ENCODE measurements around the gene ANKRD33B.

Gene ANKRD33B

DNA sequence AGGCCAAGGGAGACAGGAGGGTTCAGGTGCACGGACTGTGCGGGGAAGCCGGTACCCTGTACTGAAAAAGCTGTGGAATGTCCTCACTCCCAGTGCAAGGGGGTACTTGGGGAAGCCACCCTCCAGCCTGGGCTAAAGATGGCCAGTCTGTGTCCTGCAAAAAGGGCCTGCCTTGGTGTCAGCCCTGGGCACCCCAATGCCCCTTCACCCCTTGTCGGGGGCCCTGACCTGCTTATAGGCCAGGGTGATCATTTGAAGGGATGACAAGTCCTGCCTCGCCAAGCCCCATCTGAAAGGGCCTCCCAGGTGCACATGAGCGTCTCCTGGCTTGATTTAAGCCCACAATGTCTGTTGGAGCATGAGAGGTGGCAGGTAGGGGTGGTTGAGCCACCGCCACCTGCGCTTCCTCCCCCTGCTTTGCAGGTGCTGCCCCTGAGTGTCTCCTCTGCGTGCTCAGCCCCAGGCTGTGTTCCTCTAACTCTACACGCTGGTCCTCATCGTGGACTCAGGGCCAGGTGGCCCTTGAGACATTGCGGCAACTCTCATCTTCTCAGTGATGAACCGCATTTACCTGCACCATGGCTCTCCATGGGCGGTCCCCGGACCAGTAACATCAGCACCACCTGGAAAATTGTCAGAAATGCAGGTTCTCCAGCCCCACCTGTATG lies 97.0 kb downstream of the ANKRD33B start:
- no peak for DNase-seq (ENCODE audit: low read depth)

GRCh38 chr5:10661401-10661800 lies 97.5 kb downstream of the ANKRD33B start:
- DNase-seq (ENCODE audit: low read depth) = no peak

DNA sequence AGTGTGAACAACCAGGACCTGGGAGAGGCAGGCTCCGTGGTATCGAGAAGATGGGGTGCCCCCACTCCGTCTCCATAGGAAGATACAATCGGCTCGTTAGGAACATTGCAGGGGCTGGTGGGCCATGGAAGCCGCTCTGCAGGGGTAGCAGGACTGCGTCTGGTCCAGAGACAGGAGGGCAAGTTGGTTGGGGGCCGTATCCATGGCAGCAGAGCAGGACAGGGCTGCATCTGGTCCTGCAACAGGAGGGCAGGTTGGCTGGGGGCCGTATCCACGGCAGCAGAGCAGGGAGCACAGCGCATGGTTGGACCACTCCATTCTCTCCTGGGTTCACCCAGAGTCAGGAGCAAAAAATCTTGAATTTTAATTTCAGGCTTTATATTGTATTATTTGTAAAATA lies 98.2 kb downstream of the ANKRD33B start:
- no peak for DNase-seq (ENCODE audit: low read depth)

DNA sequence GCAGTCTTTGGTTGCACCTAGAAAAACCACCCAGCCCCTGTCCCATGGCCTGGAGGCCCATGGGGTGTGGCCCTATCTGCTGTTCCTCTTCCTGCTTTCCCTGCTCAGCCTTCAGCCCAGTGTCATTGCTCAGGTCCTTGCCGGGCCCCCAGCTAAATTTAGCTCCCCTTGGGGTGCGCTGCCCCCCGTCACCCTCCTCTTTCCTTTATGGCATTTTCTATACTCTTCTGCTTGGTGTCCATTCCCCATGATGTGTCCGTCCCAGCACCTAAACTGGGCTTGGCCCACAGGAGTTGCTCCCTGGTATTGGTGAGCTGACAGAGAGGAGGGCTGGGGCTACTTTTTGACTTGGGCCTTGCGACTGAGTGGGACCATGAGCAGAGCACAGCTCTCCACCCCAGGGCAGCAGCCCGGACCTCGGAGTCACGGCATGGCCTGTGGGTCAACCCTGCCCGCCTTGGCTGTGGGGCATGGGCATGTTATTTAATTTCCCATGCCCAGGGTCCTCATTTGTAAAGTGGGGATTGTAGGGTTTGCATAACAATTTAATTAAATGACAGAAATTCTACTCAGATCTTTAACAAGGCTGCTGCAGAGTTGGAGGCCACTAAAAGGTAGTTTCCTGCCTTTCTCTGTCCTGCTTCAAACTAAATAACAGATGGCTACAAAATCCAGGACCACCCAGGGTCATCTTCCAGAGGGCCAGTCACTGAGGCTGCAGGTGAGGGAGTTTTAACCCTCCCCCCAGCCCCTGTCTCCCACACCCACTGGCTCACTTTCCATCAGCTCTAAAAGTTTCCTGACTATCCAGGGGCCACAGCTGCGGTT lies 99.0 kb downstream of the ANKRD33B start:
- DNase-seq (ENCODE audit: low read depth) = no peak

GRCh38 chr5:10663489-10664179 lies 99.8 kb downstream of the ANKRD33B start:
- DNase-seq (ENCODE audit: low read depth) = peak; percentile 39

GRCh38 chr5:10664180-10664769 lies 100.4 kb downstream of the ANKRD33B start:
- peak; percentile 45 for DNase-seq (ENCODE audit: low read depth)

- DNase-seq (ENCODE audit: low read depth) = no peak
Observed at GRCh38 chr5:10665799-10666198, 101.9 kb downstream of the ANKRD33B start.

GRCh38 chr5:10666531-10667299 lies 102.8 kb downstream of the ANKRD33B start:
- DNase-seq (ENCODE audit: low read depth) = no peak

DNA sequence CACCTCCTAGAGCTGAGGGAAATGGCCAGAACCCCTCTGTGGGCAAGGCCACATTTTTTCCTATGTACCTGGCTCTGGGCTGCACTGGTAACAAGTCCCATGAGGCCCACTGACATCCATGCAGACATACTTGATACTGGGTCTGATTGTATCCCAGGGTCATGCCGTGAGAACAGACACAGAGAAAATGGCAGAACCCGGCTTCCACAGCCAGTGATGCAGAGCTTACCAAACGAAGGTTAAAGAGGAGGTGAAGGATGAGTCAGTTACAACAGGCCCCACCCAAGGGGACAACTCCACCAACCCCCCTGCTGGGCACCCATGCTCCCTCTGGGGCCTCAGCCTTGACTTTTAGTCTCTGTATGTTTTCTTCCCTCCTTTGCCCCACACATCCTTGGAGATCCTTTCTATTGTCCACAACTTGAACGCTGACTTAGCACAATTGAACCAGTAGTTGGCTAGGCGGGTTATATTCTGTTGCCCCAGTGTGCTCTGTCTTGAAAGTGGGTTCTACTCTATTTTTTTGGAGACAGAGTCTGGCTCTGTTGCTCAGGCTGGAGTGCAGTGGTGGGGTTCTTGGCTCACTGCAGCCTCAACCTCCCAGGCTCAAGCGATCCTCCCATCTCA lies 103.7 kb downstream of the ANKRD33B start:
- no peak for DNase-seq (ENCODE audit: low read depth)

GRCh38 chr5:10668697-10669096 lies 104.8 kb downstream of the ANKRD33B start:
- peak; percentile 26 for DNase-seq (ENCODE audit: low read depth)

DNA sequence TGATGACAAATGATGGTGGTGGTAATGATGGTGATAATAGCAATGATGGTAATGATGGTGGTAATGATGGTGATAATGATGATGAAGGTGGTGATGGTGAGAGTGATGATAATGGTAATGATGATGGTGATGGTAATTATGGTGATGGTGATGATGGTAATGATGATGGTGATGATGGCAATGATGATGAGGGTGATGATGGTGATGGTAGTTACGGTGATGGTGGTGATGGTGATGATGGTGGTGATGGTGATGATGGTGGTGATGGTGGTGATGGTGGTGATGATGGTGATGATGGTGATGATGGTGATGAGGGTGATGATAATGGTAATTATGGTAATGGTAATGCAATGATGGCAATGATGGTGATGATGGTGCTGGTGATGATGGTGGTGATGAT lies 106.1 kb downstream of the ANKRD33B start:
- no peak for DNase-seq (ENCODE audit: low read depth)

DNA sequence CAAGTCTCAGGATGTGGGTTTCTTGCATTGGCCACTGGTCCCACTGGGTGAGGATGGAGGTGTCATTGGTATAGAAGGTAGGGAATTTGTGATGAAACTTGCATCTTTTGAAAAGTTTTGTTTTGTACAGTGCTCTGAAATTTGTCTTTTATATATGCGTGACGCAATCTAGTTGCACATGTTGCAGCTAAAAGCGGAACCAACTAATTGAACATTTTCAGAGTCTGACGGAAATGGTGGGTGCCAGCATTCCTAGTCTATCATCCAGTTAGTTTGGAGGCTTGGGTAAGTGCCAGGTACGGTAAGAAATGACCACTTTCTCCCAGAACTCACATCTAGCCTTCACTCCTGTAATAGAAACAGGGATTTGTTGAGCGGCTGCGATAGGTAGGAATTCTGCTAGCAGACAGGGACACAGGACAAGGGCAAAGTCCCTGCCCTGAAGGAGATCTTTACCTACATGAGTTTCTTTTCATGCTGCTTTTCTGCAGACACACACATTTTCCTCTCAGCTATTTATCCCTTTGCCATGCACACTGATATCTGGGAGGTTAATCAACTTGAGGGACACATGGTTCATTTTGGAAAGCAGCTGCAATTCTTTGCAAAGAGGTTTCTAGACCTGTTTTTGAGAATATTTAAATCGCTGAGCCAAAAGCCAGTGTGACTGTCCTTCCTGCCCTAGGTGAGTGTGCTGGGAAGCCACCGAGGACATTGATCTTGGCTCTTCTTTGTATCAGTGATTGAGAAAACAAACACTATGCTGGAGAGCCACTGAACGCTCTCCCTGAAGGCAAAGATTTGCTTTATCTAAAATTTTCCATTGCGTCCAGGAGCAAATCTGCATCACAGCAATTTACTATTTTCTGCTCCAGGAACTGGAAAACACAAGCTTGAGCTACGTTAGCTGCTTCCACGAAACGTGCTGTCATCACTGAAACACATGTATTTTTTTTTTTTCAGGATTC lies 107.5 kb downstream of the ANKRD33B start:
- DNase-seq (ENCODE audit: low read depth) = no peak

GRCh38 chr5:10672146-10673016 lies 108.5 kb downstream of the ANKRD33B start:
- DNase-seq (ENCODE audit: low read depth) = no peak

GRCh38 chr5:10673017-10673389 lies 109.1 kb downstream of the ANKRD33B start:
- DNase-seq (ENCODE audit: low read depth) = no peak

DNA sequence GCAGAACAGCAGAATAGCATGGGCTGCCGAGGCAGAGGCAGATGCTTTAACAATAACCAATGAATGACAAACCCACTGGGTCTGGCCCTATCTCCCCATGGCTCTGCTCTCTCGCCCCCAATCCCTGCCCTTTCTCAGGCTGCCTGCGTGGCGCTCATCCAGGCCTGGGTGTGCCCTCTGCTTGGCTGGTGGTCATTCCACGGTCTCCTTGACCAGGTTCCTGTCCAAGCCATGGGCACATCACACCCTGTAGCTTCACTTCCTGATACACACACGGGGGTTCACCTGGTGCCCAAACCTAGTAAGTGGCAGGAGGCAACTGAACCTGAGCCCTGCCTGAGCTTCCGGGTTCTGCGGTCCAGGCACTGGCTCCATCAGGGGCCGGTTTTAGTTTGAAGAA lies 109.5 kb downstream of the ANKRD33B start:
- DNase-seq (ENCODE audit: low read depth) = no peak

GRCh38 chr5:10674096-10674495 lies 110.2 kb downstream of the ANKRD33B start:
- DNase-seq (ENCODE audit: low read depth) = no peak

GRCh38 chr5:10674582-10674981 lies 110.7 kb downstream of the ANKRD33B start:
- no peak for DNase-seq (ENCODE audit: low read depth)

GRCh38 chr5:10675177-10675700 lies 111.4 kb downstream of the ANKRD33B start:
- DNase-seq (ENCODE audit: low read depth) = no peak

GRCh38 chr5:10676224-10676623 lies 112.4 kb downstream of the ANKRD33B start:
- DNase-seq (ENCODE audit: low read depth) = no peak
